ENCODE measurements around the gene NAGS.
A peak's percentile ranks its signal among the peaks of the same experiment; 100 is the strongest.

NAGS gene

DNA sequence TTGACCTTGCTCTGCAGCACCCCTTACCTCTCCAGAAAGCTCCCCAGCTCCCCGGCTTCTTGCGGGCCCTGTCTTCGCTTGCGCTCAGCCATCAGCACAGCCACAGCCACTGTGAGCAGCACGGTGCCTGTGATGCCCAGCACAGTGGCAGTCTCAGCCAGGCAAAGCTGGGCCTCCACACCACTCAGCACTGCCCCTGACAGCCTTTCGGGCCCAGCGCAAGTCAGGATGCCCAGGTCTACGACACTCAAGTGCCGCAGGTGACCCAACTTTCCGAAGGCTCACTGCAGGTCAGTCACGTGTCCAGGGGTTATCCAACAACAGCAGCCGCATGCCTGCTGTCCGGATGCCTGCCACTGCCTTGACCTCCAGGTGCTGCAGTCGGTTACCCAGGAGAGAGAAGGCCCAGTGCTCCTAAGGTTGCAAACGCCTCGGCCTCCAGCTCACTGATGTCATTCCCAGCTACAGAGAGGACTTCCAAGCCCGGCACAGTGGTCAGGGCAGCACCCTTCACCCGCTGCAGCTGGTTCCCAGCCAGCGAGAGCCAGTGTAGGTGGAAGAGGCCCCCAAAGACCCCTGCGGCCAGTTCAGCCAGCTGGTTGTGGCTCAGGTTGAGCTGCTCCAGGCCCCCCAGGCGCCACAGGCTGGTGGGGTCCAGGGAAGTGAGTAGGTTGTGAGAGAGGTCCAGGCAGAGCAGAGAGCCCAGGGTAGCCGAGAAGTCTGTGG lies 19.3 kb downstream of the NAGS start:
- peak; percentile 25; the same call in 2 of the 3 replicates for ATAC-seq
- TF ChIP-seq ZFP3 (CRISPR knock-in tag; IDR thresholded peaks at IDR 0.05) = no peak

DNA sequence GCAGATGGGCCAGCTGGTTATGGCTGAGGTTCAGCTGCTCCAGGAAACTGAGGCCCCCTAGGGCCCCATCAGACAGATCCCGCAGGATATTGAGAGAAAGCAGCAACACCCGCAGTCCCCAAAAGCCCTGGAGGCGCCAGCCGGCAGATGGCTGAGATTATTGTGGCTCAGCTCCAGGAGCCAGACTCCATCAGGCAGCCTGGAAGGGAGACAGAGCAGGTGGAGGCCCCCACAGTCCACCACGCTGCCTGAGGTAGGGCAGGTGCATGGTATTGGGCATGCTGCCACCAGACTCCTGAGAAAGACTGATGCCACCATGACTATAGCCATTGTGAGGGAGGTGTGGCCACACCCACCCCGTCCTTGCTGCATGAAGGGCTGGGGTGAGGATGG lies 19.8 kb downstream of the NAGS start:
- peak; percentile 25; the same call in 2 of the 3 replicates for ATAC-seq
- TF ChIP-seq ISL1 (CRISPR knock-in tag; IDR thresholded peaks at IDR 0.05) (no peak), TCF4 (CRISPR knock-in tag; IDR thresholded peaks at IDR 0.05; ENCODE audit: borderline replicate concordance) (peak; percentile 18; the same call in 1 of the 2 replicates)

DNA sequence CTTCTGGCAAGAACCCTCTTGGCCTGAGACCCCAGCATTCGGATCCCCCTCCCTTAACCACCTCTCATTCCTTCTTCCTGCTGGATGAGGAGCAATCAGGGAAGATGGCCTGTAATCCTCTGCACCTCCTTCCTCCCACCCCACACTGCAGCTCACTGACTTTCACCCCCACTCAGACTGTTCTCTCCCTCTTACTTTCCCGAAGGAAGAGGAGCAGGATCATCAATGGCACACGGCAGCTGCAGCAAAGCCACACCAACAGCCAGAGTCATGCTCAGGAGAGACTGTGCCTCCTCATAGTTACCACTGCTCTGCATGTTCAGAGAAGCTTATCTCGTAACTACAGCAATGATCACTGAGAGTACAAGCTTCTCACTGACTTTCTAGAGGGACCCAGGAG lies 20.4 kb downstream of the NAGS start:
- no peak for TF ChIP-seq ZFP3 (CRISPR knock-in tag; IDR thresholded peaks at IDR 0.05)
- no peak for TF ChIP-seq ISL1 (CRISPR knock-in tag; IDR thresholded peaks at IDR 0.05)
- TF ChIP-seq, protein P1, sequence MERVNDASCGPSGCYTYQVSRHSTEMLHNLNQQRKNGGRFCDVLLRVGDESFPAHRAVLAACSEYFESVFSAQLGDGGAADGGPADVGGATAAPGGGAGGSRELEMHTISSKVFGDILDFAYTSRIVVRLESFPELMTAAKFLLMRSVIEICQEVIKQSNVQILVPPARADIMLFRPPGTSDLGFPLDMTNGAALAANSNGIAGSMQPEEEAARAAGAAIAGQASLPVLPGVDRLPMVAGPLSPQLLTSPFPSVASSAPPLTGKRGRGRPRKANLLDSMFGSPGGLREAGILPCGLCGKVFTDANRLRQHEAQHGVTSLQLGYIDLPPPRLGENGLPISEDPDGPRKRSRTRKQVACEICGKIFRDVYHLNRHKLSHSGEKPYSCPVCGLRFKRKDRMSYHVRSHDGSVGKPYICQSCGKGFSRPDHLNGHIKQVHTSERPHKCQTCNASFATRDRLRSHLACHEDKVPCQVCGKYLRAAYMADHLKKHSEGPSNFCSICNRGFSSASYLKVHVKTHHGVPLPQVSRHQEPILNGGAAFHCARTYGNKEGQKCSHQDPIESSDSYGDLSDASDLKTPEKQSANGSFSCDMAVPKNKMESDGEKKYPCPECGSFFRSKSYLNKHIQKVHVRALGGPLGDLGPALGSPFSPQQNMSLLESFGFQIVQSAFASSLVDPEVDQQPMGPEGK (CRISPR knock-in tag; IDR thresholded peaks at IDR 0.05; ENCODE audit: borderline replicate concordance) = no peak
- TF ChIP-seq ESRRG (CRISPR knock-in tag; IDR thresholded peaks at IDR 0.05) = no peak
- TF ChIP-seq RARB (CRISPR knock-in tag; IDR thresholded peaks at IDR 0.05) = no peak
- TF ChIP-seq TOX (CRISPR knock-in tag; IDR thresholded peaks at IDR 0.05; ENCODE audit: borderline replicate concordance) = no peak
- TF ChIP-seq, protein P2, sequence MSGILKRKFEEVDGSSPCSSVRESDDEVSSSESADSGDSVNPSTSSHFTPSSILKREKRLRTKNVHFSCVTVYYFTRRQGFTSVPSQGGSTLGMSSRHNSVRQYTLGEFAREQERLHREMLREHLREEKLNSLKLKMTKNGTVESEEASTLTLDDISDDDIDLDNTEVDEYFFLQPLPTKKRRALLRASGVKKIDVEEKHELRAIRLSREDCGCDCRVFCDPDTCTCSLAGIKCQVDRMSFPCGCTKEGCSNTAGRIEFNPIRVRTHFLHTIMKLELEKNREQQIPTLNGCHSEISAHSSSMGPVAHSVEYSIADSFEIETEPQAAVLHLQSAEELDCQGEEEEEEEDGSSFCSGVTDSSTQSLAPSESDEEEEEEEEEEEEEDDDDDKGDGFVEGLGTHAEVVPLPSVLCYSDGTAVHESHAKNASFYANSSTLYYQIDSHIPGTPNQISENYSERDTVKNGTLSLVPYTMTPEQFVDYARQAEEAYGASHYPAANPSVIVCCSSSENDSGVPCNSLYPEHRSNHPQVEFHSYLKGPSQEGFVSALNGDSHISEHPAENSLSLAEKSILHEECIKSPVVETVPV (CRISPR knock-in tag; IDR thresholded peaks at IDR 0.05) = no peak
- TF ChIP-seq, protein P3, sequence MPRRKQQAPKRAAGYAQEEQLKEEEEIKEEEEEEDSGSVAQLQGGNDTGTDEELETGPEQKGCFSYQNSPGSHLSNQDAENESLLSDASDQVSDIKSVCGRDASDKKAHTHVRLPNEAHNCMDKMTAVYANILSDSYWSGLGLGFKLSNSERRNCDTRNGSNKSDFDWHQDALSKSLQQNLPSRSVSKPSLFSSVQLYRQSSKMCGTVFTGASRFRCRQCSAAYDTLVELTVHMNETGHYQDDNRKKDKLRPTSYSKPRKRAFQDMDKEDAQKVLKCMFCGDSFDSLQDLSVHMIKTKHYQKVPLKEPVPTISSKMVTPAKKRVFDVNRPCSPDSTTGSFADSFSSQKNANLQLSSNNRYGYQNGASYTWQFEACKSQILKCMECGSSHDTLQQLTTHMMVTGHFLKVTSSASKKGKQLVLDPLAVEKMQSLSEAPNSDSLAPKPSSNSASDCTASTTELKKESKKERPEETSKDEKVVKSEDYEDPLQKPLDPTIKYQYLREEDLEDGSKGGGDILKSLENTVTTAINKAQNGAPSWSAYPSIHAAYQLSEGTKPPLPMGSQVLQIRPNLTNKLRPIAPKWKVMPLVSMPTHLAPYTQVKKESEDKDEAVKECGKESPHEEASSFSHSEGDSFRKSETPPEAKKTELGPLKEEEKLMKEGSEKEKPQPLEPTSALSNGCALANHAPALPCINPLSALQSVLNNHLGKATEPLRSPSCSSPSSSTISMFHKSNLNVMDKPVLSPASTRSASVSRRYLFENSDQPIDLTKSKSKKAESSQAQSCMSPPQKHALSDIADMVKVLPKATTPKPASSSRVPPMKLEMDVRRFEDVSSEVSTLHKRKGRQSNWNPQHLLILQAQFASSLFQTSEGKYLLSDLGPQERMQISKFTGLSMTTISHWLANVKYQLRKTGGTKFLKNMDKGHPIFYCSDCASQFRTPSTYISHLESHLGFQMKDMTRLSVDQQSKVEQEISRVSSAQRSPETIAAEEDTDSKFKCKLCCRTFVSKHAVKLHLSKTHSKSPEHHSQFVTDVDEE (CRISPR knock-in tag; IDR thresholded peaks at IDR 0.05) = no peak
- TF ChIP-seq ZNF565 (CRISPR knock-in tag; conservative IDR thresholded peaks at IDR 0.05; ENCODE audit: low read depth) = no peak
- no peak for TF ChIP-seq ZFP30 (CRISPR knock-in tag; IDR thresholded peaks at IDR 0.05)
- no peak for TF ChIP-seq SNAI2 (CRISPR knock-in tag; IDR thresholded peaks at IDR 0.05)
- no peak for TF ChIP-seq TCF4 (CRISPR knock-in tag; IDR thresholded peaks at IDR 0.05; ENCODE audit: borderline replicate concordance)
- TF ChIP-seq OSR1 (CRISPR knock-in tag; IDR thresholded peaks at IDR 0.05) = no peak
- no peak for TF ChIP-seq ZNF8 (CRISPR knock-in tag; IDR thresholded peaks at IDR 0.05)
- no peak for ATAC-seq

DNA sequence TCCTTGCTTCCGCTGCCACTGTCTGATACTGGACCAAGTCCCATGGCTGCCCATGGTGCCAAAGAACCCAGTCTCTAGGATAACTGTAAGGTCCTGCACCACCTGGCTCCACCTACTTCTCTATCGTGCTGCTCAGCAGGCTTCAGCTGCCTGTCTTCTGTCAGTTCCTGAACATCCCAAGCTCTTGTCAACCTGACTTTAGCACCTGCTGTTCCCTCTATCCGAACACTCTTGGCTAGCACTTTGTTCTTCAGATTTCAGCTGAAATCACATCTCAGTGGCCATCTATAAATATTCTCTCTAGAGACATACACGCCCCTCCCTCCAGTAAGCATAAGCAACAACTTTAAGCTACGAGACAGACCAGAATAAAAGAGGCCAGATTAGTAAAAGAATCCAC lies 25.3 kb downstream of the NAGS start:
- peak; percentile 9; the same call in 1 of the 3 replicates for ATAC-seq
- no peak for TF ChIP-seq BACH2 (CRISPR knock-in tag; IDR thresholded peaks at IDR 0.05; ENCODE audit: borderline replicate concordance)
- TF ChIP-seq, protein P2 (CRISPR knock-in tag; IDR thresholded peaks at IDR 0.05) = no peak
- no peak for TF ChIP-seq SNAI2 (CRISPR knock-in tag; IDR thresholded peaks at IDR 0.05)
- TF ChIP-seq ZFP3 (CRISPR knock-in tag; IDR thresholded peaks at IDR 0.05) = no peak
- no peak for TF ChIP-seq CSDC2 (CRISPR knock-in tag; IDR thresholded peaks at IDR 0.05)
- no peak for TF ChIP-seq ZNF565 (CRISPR knock-in tag; conservative IDR thresholded peaks at IDR 0.05; ENCODE audit: low read depth)
- TF ChIP-seq GLIS3 (CRISPR knock-in tag; IDR thresholded peaks at IDR 0.05) = no peak
- TF ChIP-seq PPARA (CRISPR knock-in tag; IDR thresholded peaks at IDR 0.05; ENCODE audit: borderline replicate concordance) = no peak
- TF ChIP-seq RARB (CRISPR knock-in tag; IDR thresholded peaks at IDR 0.05) = no peak
- no peak for TF ChIP-seq ZNF8 (CRISPR knock-in tag; IDR thresholded peaks at IDR 0.05)

DNA sequence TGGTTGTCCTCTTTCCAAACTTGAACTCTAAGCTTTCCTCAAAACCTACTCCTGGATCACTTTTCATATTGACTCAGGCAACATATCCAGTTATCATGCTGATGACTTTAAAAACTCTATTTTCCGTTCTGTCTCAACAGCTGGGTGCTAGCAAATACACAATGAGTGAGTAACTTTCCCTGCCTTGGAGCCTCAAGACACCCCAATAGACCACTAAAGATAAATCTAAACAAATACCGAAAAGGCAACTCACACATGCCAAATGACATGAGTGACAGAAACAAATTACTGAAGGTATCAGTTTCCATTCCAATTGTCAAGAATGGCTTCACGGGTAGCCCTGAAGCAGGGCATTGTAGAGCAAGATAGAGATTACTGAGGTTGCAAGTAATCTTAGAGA lies 26.1 kb downstream of the NAGS start:
- ATAC-seq = no peak
- TF ChIP-seq ZNF70 (CRISPR knock-in tag; IDR thresholded peaks at IDR 0.05) (no peak), GLIS3 (CRISPR knock-in tag; IDR thresholded peaks at IDR 0.05) (no peak), BACH2 (CRISPR knock-in tag; IDR thresholded peaks at IDR 0.05; ENCODE audit: borderline replicate concordance) (no peak), ESRRG (CRISPR knock-in tag; IDR thresholded peaks at IDR 0.05) (no peak), ZC3H10 (CRISPR knock-in tag; IDR thresholded peaks at IDR 0.05) (no peak), ARNTL (CRISPR knock-in tag; IDR thresholded peaks at IDR 0.05; ENCODE audit: borderline replicate concordance, low read depth) (no peak), CSDC2 (CRISPR knock-in tag; IDR thresholded peaks at IDR 0.05) (no peak), ZFP30 (CRISPR knock-in tag; IDR thresholded peaks at IDR 0.05) (no peak)
- TF ChIP-seq, protein P3 (CRISPR knock-in tag; IDR thresholded peaks at IDR 0.05) = no peak
